HG02840 (cell line): Measurements from ENCODE around the gene P2RY6.
"Not testable (repeated sequence)": the region's sequence is repeated elsewhere in the genome, so short reads cannot be mapped to it uniquely, and the experiment has no call there.

ENCODE experiments used
- ATAC-seq: cut with Tn5 transposase; IDR thresholded peaks from one replicate; pipeline ENCODE4 v1.9.1; 2021; ENCODE audit warnings: mild to moderate bottlenecking, moderate library complexity, moderate number of reproducible peaks; ENCODE audit not compliant: unreplicated experiment, low FRiP score

The P2RY6 gene

GRCh38 chr11:73259406-73260126 is 12.6 kb upstream of the P2RY6 start:
- ATAC-seq = no peak

GRCh38 chr11:73260127-73260457 is 12.0 kb upstream of the P2RY6 start:
- no peak for ATAC-seq

GRCh38 chr11:73262851-73263495 is 9.2 kb upstream of the P2RY6 start:
- ATAC-seq = no peak

GRCh38 chr11:73263640-73264039 is 8.5 kb upstream of the P2RY6 start:
- ATAC-seq = no peak

- no peak for ATAC-seq
Observed at GRCh38 chr11:73265278-73265810, 6.8 kb upstream of the P2RY6 start.

- no peak for ATAC-seq
Observed at GRCh38 chr11:73265853-73266645, 6.1 kb upstream of the P2RY6 start.

GRCh38 chr11:73266646-73267020 is 5.5 kb upstream of the P2RY6 start:
- no peak for ATAC-seq

- no peak for ATAC-seq
Observed at GRCh38 chr11:73267122-73267846, 4.9 kb upstream of the P2RY6 start.

- ATAC-seq = no peak
Observed at GRCh38 chr11:73267906-73268540, 4.1 kb upstream of the P2RY6 start.

GRCh38 chr11:73268671-73269271 is 3.4 kb upstream of the P2RY6 start:
- no peak for ATAC-seq

- no peak for ATAC-seq
Observed at GRCh38 chr11:73269459-73270015, 2.6 kb upstream of the P2RY6 start.

- ATAC-seq = no peak
Observed at GRCh38 chr11:73270016-73270854, 1.9 kb upstream of the P2RY6 start.

GRCh38 chr11:73270855-73271477 is 1.2 kb upstream of the P2RY6 start:
- no peak for ATAC-seq

- not testable (repeated sequence) for ATAC-seq
Observed at GRCh38 chr11:73271478-73271865, 666 bp upstream of the P2RY6 start.

GRCh38 chr11:73272680-73273038 is 521 bp downstream of the P2RY6 start:
- no peak for ATAC-seq

GRCh38 chr11:73273222-73273895 is 1.2 kb downstream of the P2RY6 start:
- no peak for ATAC-seq

- ATAC-seq = not testable (repeated sequence)
Observed at GRCh38 chr11:73274191-73274590, 2.1 kb downstream of the P2RY6 start.
